Activated CD4-positive, CD25-positive, alpha-beta regulatory T cell treated with anti-CD3 and anti-CD28 coated beads, Interleukin-2, amount 50 U/mL, for 72 hours (primary cell): ENCODE data around the gene ENG.

ENCODE experiments used
- DNase-seq: peaks from one replicate; pipeline ENCODE4 v3.0.0; 2021

ENG gene

DNA sequence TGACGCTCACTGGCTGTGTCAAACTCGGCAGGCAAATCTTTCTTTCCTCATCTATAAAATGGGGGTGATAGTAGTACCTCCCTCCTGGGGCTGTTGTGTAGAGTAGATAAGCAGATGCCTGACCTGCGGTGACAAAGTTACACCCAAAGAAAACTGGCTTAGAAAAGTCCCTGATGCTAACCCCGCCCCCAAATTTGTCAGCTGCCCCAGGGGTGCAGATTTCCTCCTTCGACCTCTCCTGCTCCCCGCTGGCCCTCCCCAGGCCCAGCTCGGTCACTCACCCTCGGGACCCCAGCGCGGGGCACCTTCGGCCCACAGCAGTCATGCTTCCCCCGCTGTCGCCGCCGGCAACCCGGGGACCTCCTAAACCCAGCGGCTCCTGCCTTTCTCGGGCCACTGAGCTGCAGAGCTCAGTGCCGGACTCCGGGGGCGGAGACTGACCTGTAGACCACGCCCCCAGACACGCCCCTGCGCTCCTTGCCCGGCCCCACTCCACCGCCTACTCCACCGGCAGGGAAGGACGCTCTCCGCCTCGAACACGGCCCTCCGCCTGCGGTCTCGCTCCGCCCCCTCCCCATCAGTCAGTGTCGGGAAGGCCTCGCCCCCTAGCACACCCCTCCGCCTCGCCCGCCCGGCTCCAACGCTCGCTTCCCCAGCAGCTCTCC is 83.4 kb downstream of the ENG start:
- DNase-seq, result peak; percentile 97

DNA sequence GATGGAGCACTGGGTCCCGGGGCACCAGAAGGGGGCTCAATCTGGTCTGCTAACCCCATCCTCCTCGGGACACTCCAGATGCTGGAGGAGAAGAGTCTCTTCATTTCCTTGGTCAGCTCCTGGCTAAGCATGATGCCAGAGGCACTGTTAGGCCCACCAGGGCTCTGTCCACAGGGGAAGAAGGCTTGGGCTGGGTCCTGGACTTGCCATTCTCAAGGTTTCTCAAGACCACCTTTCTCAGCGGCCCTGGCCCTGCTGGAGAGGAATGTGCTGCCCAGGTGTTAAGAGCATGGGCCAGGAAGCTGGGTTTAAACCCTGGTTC is 83.9 kb downstream of the ENG start:
- DNase-seq, result no peak

DNA sequence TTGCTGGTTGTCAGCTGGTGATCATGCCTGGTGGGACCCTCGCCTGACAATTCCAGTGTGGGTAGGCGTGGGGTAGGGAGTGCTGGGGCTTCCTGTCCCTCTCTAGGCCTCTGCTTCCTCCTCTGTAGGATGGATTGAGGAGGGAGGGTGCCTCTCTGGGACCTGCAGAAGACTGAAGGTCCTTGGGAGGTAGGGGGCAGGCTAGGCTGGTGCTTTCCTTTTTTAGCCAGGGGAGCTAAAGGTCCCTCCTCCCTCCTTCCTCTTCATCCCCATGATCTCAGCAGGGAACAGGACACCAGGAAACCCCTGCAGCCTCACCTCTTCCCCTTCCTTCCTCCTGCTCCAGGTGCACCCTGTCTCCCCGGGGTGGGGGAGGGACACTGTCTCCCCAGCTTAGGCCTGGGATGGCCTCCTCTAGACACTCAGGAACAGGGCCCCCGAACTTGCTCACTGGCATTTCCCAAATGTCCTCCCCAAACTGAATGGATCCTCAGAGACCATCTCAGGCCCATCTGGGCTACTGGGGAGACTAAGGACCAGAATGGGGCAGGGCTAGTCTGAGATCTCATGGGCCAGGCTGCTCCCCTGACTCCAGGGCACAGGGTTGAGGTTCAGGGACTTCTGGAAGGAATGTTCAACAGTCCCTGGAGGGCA is 84.4 kb downstream of the ENG start:
- DNase-seq, result no peak

DNA sequence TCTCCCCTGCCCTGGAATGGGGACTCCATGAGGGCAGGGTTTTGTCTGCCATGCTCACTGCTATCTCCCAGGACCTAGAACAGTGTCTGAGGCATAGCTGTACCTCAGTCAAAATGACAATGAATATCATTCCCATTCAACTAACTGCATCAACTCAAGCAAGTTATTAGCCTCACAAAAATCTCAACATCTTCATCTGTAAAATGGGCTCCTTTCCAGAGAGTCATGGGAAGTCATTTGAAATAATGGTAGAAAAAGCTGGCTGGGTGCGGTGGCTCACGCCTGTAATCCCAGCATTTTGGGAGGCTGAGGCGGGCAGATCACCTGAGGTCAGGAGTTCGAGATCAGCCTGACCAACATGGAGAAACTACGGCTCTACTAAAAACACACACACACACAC is 85.4 kb downstream of the ENG start:
- no peak for DNase-seq

DNA sequence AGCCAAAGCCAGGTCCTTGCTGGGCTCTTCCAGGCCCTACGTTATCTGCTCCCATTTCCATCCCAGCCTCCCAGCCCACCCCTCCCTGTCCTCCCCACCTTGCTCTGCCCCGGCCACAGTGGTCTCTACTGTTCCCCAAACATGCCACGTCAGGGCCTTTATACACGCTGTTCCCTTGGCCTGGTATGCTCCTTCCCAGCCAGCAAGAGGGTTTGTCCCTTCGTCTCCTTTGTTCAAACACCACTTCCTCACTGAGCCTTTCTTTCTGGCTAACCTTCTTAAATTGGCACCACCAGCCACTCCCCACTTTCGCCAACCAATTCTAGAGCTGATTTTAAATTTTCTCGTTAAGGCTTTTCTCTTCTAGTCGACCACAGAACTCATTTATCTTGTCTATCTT is 85.8 kb downstream of the ENG start:
- no peak for DNase-seq

DNA sequence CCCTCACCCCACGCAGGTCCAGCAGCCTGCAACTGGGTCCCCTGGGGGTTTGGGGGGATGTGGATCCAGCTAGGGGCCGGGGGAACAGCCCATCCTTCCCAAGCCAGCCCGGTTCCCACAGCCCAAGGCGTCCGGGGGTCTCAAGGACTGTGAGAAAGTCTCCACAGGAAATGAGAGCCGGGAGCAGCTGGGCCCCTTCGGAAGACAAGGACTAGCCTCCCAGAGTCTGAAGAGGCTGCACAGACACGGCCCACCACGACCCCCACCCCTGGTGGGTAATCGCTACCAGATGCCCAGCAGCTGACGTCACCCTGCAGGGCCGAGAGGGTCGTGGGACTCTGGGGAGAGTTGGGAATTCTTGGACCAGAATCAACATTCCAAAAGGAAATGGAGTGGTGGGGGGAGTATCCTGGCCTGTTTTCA is 86.5 kb downstream of the ENG start:
- DNase-seq, result no peak

DNA sequence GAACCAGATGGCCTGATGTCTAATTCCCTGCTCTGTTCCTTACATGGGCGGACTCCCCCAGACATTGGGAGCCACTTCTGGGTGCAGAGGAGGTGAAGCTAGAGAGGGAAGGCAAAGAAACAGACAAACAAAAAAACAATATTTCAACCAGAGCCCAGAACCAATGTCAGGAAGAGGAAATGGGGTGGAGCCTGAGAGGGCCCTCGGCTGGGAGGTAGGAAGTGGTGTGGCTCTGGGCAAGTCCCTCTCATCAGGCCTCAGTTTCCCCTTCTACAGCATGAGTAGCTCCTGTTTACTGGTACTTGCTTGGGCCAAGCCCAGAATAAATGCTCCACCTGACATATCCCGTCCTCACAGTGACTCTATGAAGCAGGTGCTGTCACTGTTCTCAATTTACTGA is 87.0 kb downstream of the ENG start:
- DNase-seq, result no peak

DNA sequence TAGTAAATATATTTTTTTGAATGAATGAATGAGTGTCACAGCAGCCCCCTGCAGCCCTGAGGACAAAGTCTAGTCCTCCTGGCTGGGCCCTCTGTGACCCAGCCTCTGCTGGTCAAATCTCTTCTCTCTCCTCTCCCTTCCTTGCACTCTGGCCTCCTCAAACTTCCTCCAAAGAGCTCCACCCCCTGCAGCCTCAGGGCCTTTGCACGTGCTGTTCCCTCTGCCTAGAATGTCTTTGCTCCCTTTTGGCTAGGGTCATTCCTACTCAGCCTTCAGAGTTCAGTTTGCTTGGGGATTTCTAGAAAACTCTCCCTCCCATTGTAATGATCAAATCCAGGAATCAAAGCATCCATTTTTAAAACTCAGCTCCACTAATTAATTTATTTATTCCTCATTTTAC is 89.0 kb downstream of the ENG start:
- no peak for DNase-seq
